Measurements from ENCODE around the gene LRRC25.
A peak's percentile ranks its signal among the peaks of the same experiment; 100 is the strongest.

The LRRC25 gene

DNA sequence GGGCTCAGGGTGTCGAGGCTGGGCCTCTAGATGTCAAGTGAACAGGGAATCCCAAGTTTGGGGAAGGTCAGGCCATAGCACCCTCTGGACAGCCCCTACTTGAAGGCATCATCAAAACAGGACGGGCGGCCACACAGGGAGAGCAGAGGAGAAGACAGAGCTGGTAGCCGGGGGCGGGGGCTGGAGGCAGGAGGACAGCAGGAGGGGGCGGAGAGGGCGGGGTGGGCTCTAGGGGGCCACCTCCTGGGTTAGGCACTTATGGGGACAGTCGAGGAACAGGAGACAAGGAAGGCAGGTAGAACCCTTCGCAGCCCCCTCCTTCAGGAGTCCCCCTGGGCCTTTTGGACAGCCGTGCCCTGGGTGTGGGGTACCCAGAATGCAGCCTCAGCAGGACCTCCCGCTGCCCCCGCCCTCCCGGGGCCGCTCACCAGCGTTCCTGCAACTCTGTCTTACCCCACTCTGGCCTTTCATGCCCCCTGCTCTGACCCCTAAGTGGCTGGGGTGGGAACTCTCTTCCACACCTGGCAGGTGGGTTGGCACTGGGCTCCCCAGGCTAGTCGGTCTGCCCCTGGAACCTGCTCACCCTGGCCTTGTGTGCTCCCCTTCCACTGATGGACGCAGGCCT lies 27.6 kb upstream of the LRRC25 start:
- FAIRE-seq, result no peak
- no peak for TF ChIP-seq POLR2A (IDR thresholded peaks at IDR 0.05; ENCODE audit: low read depth, low read length)
- DNase-seq (ENCODE audit: insufficient read length, low spot score), result no peak

DNA sequence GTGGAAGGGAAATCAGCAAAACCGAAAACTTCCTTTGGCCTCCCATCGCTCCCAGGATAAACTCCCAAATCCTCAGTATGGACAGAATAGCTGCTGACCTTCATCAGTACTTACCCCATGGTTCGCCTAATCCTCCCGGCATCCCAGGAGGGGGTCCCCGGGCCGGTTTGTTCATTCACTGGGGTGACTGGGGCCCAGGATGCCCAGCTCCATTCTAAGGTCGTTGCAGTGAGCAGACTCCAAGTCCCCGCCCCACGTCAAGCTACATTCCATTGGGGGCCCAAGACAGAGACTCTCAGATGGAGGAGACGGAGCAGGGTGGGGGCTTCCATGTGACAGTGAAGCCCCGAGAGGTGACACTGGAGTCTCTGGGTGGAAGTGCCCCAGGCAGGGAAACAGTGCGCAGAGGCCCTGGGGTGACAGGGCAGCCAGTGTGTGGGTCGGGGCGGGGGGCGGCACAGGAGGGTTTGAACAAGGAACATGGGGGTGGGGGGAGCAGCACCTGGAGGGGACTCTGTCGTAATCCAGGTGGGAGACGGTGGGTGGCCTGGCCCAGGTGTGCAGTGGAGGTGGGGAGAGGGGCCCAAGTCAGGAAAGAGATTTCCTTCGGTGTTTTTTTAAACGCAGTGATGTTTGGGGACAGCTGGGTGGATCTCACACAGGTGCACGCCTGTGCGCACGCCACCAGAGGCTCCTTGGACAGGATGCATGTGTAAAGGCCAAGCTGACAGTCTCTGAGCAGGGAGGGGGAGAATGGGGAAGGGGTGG lies 26.9 kb upstream of the LRRC25 start:
- DNase-seq (ENCODE audit: insufficient read length, low spot score), result no peak
- no peak for FAIRE-seq
- TF ChIP-seq POLR2A (IDR thresholded peaks at IDR 0.05; ENCODE audit: low read depth, low read length), result no peak

DNA sequence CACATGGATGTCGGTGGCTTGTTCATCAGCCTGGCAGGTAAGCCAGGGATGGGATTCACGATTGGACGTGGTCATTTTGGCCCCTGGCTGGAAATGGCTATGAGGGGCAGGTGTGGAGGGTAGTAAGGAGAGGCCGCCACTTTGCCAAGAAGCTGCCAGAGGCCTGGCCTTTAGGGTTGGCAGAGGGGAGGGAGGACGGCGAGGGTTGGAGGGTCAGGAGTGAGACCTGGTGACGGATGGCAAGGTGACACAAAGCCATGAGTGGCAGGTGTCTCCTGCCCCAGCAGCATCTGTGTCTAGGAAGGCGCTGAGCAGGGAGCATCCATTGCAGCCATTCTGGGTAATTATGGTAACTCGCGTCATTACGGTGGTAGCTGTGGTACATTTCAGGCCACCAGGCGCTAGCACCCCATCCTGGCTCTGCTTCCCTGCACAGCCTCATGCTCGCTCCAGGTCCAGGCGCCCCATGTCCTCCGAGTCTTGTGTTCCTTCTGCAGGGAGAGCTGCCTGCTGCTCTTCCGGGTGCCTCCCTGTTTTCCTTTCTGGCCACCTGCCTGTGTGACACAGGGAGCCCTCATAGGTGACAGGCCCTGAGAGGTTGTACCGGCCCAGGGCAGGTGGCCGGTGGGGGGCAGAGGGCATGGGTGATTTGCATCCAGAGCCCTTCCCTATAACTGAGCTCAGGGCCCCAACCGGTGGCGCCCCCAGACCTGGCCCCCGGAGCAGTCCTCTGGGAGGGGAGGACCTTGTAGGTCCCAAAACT lies 26.0 kb upstream of the LRRC25 start:
- no peak for DNase-seq (ENCODE audit: insufficient read length, low spot score)
- TF ChIP-seq POLR2A (IDR thresholded peaks at IDR 0.05; ENCODE audit: low read depth, low read length), result no peak
- no peak for FAIRE-seq

DNA sequence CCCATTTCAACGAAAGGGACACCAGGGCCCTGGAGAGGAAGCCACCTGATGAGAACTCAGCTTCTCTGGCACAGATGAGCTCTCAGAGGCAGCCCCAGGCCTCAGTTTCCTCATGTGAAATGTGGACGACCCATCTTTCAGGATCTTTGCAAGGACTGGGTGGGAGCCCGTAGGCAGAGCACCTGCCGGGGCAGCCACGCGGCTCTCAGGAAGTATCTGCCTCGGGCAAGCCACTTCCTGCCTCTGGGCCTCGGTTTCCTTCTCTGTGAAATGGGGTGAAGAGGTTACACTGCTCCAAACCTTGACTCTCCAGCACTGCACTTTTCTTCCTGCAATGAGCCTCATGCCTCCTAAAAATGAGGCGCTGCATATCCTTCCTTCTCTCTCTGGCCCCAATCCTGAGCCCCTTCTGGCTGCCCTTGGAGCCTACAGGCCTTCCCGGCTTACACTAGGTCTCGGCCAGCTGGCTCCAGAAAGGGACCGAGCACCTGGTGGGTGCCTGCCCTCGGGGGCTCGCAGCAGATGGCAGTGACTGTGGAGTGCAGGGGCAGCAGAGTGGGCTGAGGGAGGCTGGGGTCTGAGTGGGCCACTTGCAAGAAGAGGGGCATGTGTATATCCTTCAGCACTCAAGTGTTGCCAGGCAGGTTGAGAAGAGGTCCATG lies 25.2 kb upstream of the LRRC25 start:
- no peak for TF ChIP-seq POLR2A (IDR thresholded peaks at IDR 0.05; ENCODE audit: low read depth, low read length)
- FAIRE-seq (no peak), DNase-seq (ENCODE audit: insufficient read length, low spot score) (no peak)

DNA sequence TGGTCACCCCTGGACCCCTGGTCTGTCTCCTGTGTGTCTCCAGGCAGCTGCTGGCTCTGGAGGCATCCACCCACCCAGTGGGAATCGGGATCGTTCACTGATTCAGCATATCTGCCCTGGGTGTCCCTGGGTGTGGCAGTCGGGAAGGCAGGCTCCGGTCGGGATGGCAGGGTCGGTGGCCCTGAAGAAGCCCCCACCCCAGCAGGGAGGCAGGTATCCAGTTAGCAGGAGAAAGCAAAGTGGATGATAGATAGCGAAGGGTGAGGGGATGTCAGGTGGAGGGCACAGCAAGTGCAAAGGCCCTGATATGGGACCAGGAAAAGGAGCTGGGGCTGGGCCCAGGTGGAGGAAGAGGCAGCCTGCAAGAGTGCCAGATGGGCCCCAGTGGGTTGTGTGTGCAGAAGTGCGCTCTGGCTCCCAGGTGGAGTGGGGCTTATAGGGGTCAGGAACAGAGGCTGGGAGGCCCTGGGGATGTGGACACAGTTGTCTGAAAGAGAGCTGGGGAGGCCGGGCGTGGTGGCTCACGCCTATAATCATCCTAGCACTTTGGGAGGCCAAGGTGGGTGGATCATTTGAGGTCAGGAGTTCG lies 24.0 kb upstream of the LRRC25 start:
- no peak for FAIRE-seq
- DNase-seq (ENCODE audit: insufficient read length, low spot score), result no peak
- TF ChIP-seq POLR2A (IDR thresholded peaks at IDR 0.05; ENCODE audit: low read depth, low read length), result no peak

DNA sequence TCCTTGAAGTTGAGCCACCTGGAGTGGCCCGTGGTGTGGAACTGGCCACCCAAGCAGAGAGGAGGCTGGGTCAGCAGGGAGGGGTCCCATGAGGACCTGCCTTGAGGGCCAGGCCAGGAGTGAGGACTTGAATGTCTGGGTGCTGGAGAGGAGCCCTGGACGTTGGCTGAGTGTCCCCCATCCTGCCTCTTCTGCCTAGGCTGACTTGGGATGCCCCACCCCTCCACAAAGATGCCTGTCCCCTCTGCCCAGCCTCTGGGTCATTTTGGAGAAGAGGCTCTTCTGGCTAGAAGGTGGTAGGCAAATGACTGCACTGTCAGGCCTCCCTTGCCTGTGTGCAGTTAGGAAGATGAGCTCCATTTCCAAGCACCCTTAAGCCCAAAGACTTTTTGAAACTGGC lies 23.5 kb upstream of the LRRC25 start:
- no peak for TF ChIP-seq POLR2A (IDR thresholded peaks at IDR 0.05; ENCODE audit: low read depth, low read length)
- FAIRE-seq (no peak), DNase-seq (ENCODE audit: insufficient read length, low spot score) (no peak)

DNA sequence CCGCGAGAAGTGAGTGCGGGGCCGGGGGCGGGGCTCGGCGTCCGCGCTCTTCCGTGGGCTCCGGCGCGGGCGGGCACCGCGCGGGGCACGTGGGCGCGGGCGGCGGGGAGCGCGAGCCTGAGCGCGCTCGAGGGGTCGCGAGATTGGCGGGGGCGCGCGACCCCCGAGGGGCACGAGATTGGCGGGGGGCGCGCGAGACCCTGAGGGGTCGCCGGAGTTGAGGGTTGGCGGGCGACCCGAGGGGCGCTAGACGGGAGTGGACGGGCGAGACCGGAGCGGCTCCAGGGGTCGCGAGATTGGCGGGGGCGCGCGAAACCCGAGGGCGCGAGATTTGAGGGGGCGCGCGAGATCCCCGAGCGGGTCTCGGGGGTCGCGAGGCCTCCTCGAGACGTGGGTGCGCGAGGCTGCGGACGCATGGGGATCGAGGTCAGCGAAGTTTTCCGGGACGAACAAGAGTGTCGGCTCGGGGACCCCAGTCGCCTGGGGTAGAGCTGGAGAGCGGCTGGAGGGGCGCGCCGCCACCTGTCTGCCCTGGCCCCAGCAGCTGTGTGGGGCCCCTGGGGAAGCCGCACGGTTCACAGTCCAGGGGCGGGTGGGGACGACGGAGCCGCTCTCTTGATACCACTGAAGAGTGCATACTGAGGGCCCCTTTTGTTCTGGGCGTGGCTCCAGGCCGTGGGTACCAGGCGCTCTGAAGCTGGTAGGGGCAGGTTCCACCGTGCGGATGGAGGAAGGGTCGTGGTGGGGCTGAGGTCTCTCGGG lies 22.5 kb upstream of the LRRC25 start:
- no peak for TF ChIP-seq POLR2A (IDR thresholded peaks at IDR 0.05; ENCODE audit: low read depth, low read length)
- FAIRE-seq (no peak), DNase-seq (ENCODE audit: insufficient read length, low spot score) (no peak)

DNA sequence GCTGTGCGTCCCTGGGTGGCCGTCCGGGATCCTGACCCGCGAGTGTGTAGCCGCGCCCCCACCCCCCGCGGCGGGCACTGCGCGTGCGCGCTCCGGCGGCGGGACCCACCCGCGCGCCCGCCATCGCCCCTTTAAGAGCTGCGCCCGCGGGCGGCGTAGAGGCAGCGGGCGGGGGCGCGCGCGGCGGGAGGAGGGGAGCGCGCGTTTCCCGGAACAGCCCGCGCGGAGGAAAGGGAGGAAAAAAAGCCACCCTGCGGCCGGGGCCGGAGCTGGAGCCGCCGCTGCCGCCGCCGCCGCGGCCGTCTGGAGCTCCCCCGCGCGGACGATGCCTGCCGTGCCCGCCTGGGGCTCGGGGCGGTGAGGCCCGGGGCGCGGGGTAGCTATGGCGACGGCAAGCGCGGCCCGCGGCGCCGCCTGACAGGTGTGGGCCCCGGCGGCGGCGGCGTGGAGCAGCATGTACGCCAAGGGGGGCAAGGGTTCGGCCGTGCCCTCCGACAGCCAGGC lies 21.8 kb upstream of the LRRC25 start, which contains the start of gene SSBP4:
Gene SSBP4, plus strand, starts transcription at position 204 of the 504 bp plus-strand sequence. Its CDS starts 251 bp downstream, at position 455.
- peak; percentile 10; the same call in 1 of the 2 replicates for TF ChIP-seq POLR2A (IDR thresholded peaks at IDR 0.05; ENCODE audit: low read depth, low read length)
- DNase-seq (ENCODE audit: insufficient read length, low spot score), result no peak
- no peak for FAIRE-seq

DNA sequence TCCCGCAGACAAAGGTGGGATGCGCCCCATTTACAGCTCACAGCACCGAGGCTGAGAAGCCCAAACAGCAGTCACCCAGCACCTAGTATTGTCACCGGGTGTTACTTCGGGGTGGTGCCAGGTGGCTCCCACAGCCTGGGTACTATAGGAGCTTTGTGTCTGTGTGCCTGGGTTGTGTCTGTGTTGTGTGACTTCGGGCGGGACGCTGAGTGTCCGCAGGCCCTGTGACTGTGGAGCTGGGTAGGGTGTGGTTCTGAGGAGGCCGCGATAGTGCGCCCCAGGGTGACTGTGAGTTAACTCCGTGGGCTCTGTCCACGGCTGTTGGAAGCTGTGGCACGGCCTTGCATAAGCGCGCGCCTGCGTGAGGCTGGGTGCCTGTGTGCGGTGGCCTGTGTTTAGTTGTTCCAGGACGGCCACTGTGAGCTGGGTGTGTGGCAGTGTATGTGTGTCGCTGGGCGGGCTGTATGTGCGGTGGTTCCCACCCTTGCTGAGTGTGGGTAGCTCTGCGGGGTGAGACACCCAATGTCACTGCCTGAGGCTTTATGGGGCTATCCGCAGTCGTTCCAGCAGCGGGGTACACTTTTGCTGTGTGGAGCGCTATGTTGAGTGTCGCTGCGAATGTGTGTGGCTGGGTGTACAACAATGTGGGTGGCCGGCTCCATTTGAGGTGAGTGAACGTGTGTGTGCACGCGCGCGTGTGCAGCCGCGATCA lies 21.2 kb upstream of the LRRC25 start:
- FAIRE-seq, result no peak
- DNase-seq (ENCODE audit: insufficient read length, low spot score), result no peak
- TF ChIP-seq POLR2A (IDR thresholded peaks at IDR 0.05; ENCODE audit: low read depth, low read length), result no peak

DNA sequence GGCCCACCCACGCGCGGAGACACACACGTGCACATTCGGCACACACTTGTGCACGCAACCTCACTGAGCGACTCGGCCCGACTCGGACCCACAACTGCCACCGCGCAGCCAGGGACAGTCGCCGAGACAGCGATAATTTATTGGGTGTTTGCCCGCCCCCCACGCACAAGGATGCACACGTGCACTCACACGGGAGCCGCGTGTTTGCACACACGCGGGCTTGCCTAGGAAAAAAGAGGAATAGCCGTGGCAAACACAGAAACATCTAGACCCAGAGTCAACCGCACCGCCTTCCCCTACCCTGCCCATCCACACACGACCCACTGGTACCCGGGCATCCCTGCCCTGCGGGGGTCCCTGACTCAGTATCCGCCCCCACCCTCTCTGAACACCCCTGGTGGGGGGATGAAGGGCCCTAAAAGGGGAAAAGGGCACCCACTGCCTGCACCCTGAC lies 20.6 kb upstream of the LRRC25 start:
- FAIRE-seq (no peak), DNase-seq (ENCODE audit: insufficient read length, low spot score) (no peak)
- no peak for TF ChIP-seq POLR2A (IDR thresholded peaks at IDR 0.05; ENCODE audit: low read depth, low read length)

DNA sequence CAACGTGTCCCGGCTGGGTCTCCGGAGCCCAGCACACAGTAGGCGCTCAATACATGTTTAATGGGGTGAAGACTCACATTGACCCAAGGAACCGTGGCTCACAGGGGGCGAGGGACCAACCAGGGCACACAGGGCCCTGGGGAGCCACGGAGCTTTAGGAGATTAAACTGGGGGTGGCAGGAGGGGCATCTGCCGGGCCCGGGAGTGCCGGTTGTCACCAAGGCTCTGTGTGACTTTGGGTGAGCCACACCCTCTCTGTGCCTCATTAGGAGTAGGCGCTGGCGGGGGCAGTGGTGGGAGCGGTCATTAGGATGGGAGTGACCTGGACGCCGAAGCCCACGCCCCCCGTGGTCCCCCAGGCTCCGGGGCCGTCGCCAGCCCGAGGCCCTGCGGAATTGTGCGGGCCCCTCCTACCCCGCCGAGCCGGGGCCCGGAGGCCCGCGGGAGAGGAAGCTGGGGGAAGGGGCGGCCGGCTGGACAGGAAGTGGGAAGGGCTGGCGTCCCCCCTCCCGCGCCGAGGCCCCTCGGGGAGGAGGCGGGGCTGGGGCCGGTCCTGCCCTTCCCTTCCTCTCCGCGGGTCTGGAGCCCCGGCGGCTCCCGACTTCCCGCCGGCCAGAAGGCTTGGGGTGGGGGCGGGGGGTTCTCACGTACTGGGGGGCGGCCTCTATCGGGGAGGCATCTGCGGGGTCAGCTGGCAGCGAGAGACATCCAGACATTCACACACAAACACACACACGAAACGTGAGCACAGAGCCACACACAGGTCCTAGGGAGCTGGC lies 20.0 kb upstream of the LRRC25 start:
- DNase-seq (ENCODE audit: insufficient read length, low spot score), result peak; percentile 84
- no peak; the same call in 1 of the 2 replicates for TF ChIP-seq POLR2A (IDR thresholded peaks at IDR 0.05; ENCODE audit: low read depth, low read length)
- FAIRE-seq, result no peak
